Measurements from ENCODE around the gene IRF4.

The IRF4 gene

GRCh38 chr6:360349-360748, 31.2 kb upstream of the IRF4 start:
- Histone ChIP-seq H3K36me3 (ENCODE audit: control insufficient read depth, insufficient read depth, low read length) (no peaks in the 10 kb centered on the region), H3K9me3 (ENCODE audit: control insufficient read depth, low read length) (no peaks in the 10 kb centered on the region), H3K4me3 (ENCODE audit: insufficient read depth, low read depth, low read length, poor library complexity, severe bottlenecking) (no peak overlapping the region), H3K4me1 (ENCODE audit: control insufficient read depth, insufficient read depth, low read length, poor library complexity, severe bottlenecking) (no peaks in the 10 kb centered on the region), H3K27me3 (replicated peaks; ENCODE audit: control insufficient read depth, insufficient read depth, low read length, poor library complexity, severe bottlenecking) (no peaks in the 10 kb centered on the region), H3K27ac (ENCODE audit: insufficient read depth, low read length, poor library complexity, severe bottlenecking) (no peak overlapping the region)
- no peak for DNase-seq

GRCh38 chr6:360764-361373, 30.7 kb upstream of the IRF4 start:
- H3K27me3 ChIP-seq (replicated peaks; ENCODE audit: control insufficient read depth, insufficient read depth, low read length, poor library complexity, severe bottlenecking) = no peaks in the 10 kb centered on the region
- H3K4me3 ChIP-seq (ENCODE audit: insufficient read depth, low read depth, low read length, poor library complexity, severe bottlenecking) = no peak overlapping the region
- H3K9me3 ChIP-seq (ENCODE audit: control insufficient read depth, low read length) = no peaks in the 10 kb centered on the region
- H3K36me3 ChIP-seq (ENCODE audit: control insufficient read depth, insufficient read depth, low read length) = no peaks in the 10 kb centered on the region
- no peak for DNase-seq
- H3K27ac ChIP-seq (ENCODE audit: insufficient read depth, low read length, poor library complexity, severe bottlenecking) = no peak overlapping the region
- no peaks in the 10 kb centered on the region for H3K4me1 ChIP-seq (ENCODE audit: control insufficient read depth, insufficient read depth, low read length, poor library complexity, severe bottlenecking)

- H3K4me1 ChIP-seq (ENCODE audit: control insufficient read depth, insufficient read depth, low read length, poor library complexity, severe bottlenecking) = no peaks in the 10 kb centered on the region
- H3K9me3 ChIP-seq (ENCODE audit: control insufficient read depth, low read length) = no peaks in the 10 kb centered on the region
- H3K36me3 ChIP-seq (ENCODE audit: control insufficient read depth, insufficient read depth, low read length) = no peaks in the 10 kb centered on the region
- no peak overlapping the region for H3K27ac ChIP-seq (ENCODE audit: insufficient read depth, low read length, poor library complexity, severe bottlenecking)
- no peaks in the 10 kb centered on the region for H3K27me3 ChIP-seq (replicated peaks; ENCODE audit: control insufficient read depth, insufficient read depth, low read length, poor library complexity, severe bottlenecking)
- no peak for DNase-seq
- H3K4me3 ChIP-seq (ENCODE audit: insufficient read depth, low read depth, low read length, poor library complexity, severe bottlenecking) = no peak overlapping the region
Observed at GRCh38 chr6:361411-362132, 30.0 kb upstream of the IRF4 start.

- H3K4me1 ChIP-seq (ENCODE audit: control insufficient read depth, insufficient read depth, low read length, poor library complexity, severe bottlenecking) = no peaks in the 10 kb centered on the region
- H3K36me3 ChIP-seq (ENCODE audit: control insufficient read depth, insufficient read depth, low read length) = no peaks in the 10 kb centered on the region
- no peak overlapping the region for H3K4me3 ChIP-seq (ENCODE audit: insufficient read depth, low read depth, low read length, poor library complexity, severe bottlenecking)
- no peak overlapping the region for H3K27ac ChIP-seq (ENCODE audit: insufficient read depth, low read length, poor library complexity, severe bottlenecking)
- no peaks in the 10 kb centered on the region for H3K27me3 ChIP-seq (replicated peaks; ENCODE audit: control insufficient read depth, insufficient read depth, low read length, poor library complexity, severe bottlenecking)
- no peaks in the 10 kb centered on the region for H3K9me3 ChIP-seq (ENCODE audit: control insufficient read depth, low read length)
- no peak for DNase-seq
Observed at GRCh38 chr6:362231-362923, 29.2 kb upstream of the IRF4 start.

- no peaks in the 10 kb centered on the region for H3K4me1 ChIP-seq (ENCODE audit: control insufficient read depth, insufficient read depth, low read length, poor library complexity, severe bottlenecking)
- H3K4me3 ChIP-seq (ENCODE audit: insufficient read depth, low read depth, low read length, poor library complexity, severe bottlenecking) = no peak overlapping the region
- H3K27ac ChIP-seq (ENCODE audit: insufficient read depth, low read length, poor library complexity, severe bottlenecking) = no peak overlapping the region
- no peaks in the 10 kb centered on the region for H3K9me3 ChIP-seq (ENCODE audit: control insufficient read depth, low read length)
- H3K36me3 ChIP-seq (ENCODE audit: control insufficient read depth, insufficient read depth, low read length) = no peaks in the 10 kb centered on the region
- DNase-seq = no peak
- H3K27me3 ChIP-seq (replicated peaks; ENCODE audit: control insufficient read depth, insufficient read depth, low read length, poor library complexity, severe bottlenecking) = no peaks in the 10 kb centered on the region
Observed at GRCh38 chr6:362924-363249, 28.7 kb upstream of the IRF4 start.

- H3K4me1 ChIP-seq (ENCODE audit: control insufficient read depth, insufficient read depth, low read length, poor library complexity, severe bottlenecking) = no peaks in the 10 kb centered on the region
- DNase-seq = no peak
- H3K36me3 ChIP-seq (ENCODE audit: control insufficient read depth, insufficient read depth, low read length) = no peaks in the 10 kb centered on the region
- no peak overlapping the region for H3K4me3 ChIP-seq (ENCODE audit: insufficient read depth, low read depth, low read length, poor library complexity, severe bottlenecking)
- H3K27me3 ChIP-seq (replicated peaks; ENCODE audit: control insufficient read depth, insufficient read depth, low read length, poor library complexity, severe bottlenecking) = no peaks in the 10 kb centered on the region
- H3K27ac ChIP-seq (ENCODE audit: insufficient read depth, low read length, poor library complexity, severe bottlenecking) = no peak overlapping the region
- no peaks in the 10 kb centered on the region for H3K9me3 ChIP-seq (ENCODE audit: control insufficient read depth, low read length)
Observed at GRCh38 chr6:363291-363690, 28.3 kb upstream of the IRF4 start.

- no peak overlapping the region for H3K4me3 ChIP-seq (ENCODE audit: insufficient read depth, low read depth, low read length, poor library complexity, severe bottlenecking)
- H3K9me3 ChIP-seq (ENCODE audit: control insufficient read depth, low read length) = no peaks in the 10 kb centered on the region
- no peak for DNase-seq
- H3K36me3 ChIP-seq (ENCODE audit: control insufficient read depth, insufficient read depth, low read length) = no peaks in the 10 kb centered on the region
- H3K4me1 ChIP-seq (ENCODE audit: control insufficient read depth, insufficient read depth, low read length, poor library complexity, severe bottlenecking) = no peaks in the 10 kb centered on the region
- no peak overlapping the region for H3K27ac ChIP-seq (ENCODE audit: insufficient read depth, low read length, poor library complexity, severe bottlenecking)
- H3K27me3 ChIP-seq (replicated peaks; ENCODE audit: control insufficient read depth, insufficient read depth, low read length, poor library complexity, severe bottlenecking) = no peaks in the 10 kb centered on the region
Observed at GRCh38 chr6:363909-364308, 27.6 kb upstream of the IRF4 start.

- Histone ChIP-seq H3K9me3 (ENCODE audit: control insufficient read depth, low read length) (no peaks in the 10 kb centered on the region), H3K4me3 (ENCODE audit: insufficient read depth, low read depth, low read length, poor library complexity, severe bottlenecking) (no peak overlapping the region), H3K27me3 (replicated peaks; ENCODE audit: control insufficient read depth, insufficient read depth, low read length, poor library complexity, severe bottlenecking) (no peaks in the 10 kb centered on the region), H3K27ac (ENCODE audit: insufficient read depth, low read length, poor library complexity, severe bottlenecking) (no peak overlapping the region), H3K4me1 (ENCODE audit: control insufficient read depth, insufficient read depth, low read length, poor library complexity, severe bottlenecking) (no peaks in the 10 kb centered on the region), H3K36me3 (ENCODE audit: control insufficient read depth, insufficient read depth, low read length) (no peaks in the 10 kb centered on the region)
- no peak for DNase-seq
Observed at GRCh38 chr6:364609-365540, 26.7 kb upstream of the IRF4 start.

- Histone ChIP-seq H3K9me3 (ENCODE audit: control insufficient read depth, low read length) (no peaks in the 10 kb centered on the region), H3K4me1 (ENCODE audit: control insufficient read depth, insufficient read depth, low read length, poor library complexity, severe bottlenecking) (no peaks in the 10 kb centered on the region), H3K27me3 (replicated peaks; ENCODE audit: control insufficient read depth, insufficient read depth, low read length, poor library complexity, severe bottlenecking) (no peaks in the 10 kb centered on the region), H3K4me3 (ENCODE audit: insufficient read depth, low read depth, low read length, poor library complexity, severe bottlenecking) (no peak overlapping the region), H3K27ac (ENCODE audit: insufficient read depth, low read length, poor library complexity, severe bottlenecking) (no peak overlapping the region), H3K36me3 (ENCODE audit: control insufficient read depth, insufficient read depth, low read length) (no peaks in the 10 kb centered on the region)
- DNase-seq = no peak
Observed at GRCh38 chr6:365835-366234, 25.7 kb upstream of the IRF4 start.
